Measurements from ENCODE around the gene WDR62.

The WDR62 gene

GRCh38 chr19:36142496-36142895 is 87.8 kb downstream of the WDR62 start:
- no peak for DNase-seq

GRCh38 chr19:36144624-36145023 is 89.9 kb downstream of the WDR62 start:
- no peak for DNase-seq

DNA sequence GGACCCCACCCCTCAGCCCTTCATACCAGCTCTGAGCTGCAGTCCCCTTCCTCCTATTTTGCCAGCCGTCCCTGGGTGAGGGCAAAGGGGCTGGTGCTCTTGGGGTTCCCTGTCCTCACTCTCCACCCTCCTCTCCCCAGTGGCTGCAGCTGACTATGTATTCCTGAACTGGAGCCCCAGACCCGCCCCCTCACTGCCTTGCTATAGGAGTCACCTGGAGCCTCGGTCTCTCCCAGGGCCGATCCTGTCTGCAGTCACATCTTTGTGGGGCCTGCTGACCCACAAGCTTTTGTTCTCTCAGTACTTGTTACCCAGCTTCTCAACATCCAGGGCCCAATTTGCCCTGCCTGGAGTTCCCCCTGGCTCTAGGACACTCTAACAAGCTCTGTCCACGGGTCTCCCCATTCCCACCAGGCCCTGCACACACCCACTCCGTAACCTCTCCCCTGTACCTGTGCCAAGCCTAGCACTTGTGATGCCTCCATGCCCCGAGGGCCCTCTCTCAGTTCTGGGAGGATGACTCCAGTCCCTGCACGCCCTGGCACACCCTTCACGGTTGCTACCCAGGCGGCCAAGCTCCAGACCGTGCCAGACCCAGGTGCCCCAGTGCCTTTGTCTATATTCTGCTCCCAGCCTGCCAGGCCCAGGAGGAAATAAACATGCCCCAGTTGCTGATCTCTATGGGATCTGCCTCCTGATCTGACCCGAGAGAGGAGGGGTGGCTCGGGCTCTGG is 95.1 kb downstream of the WDR62 start:
- no peak for DNase-seq

DNA sequence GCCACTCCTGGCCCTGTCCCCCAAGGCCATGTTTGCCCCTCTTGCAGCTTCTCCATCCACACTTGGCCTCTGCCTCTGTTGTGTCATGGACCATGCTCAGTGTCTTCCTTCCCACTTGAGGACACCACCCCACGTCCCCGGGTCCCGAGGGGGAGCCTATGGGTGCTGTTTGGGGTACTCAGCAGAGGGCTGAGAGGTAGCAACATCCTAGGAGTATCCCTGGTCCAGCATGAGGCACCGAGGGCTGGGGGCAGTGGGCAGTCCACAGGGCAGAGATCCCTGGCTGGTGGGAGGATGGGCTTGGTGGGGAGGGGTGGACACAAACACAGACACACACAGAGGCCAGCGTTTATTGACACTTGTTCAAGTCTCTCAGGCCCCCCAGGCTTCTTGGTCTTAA is 95.9 kb downstream of the WDR62 start:
- no peak for DNase-seq

- DNase-seq: no peak
Measured at GRCh38 chr19:36151144-36152018, 96.7 kb downstream of the WDR62 start.

GRCh38 chr19:36152019-36152351 is 97.3 kb downstream of the WDR62 start:
- DNase-seq: no peak

DNA sequence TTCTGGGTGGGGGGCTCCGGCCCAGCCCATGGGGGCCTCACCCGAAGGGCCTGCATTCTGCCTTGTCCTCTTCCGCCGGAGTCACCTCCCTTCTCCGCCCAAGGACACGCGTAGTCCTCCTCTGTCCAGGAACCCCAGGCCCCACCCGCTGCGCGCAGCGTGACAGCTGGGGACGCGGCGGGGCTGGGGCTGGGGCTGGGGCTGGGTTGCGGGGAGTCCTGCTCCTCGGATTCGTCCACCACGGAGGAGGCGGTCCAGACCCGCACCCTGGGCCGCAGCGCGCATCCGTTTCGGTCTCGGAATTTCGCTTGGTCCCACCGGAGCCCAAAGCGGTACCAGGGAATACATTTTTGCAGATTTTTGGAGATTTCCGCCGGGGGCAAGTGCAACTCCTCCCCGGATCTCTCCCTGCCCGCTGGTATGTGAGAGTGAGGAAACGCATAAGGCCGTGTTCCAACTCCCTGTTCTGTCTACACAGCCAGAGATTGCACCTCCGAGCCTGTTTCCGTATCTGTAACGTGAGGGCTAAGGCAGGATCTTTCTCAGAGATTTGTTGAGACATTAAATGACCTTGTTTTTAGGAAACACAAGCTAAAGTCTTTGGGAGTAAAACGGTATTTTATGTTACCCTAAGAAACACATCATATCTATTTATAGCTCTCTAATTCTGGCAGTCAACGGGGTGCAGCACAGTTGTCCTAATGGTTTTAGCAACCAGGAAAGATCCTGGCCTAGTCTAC is 97.8 kb downstream of the WDR62 start, which contains the start of gene COX7A1:
TSS of gene COX7A1 (minus strand) at position 96 of the 740 bp plus-strand sequence. CDS start at position 56, 40 bp downstream.
- DNase-seq: no peak

DNA sequence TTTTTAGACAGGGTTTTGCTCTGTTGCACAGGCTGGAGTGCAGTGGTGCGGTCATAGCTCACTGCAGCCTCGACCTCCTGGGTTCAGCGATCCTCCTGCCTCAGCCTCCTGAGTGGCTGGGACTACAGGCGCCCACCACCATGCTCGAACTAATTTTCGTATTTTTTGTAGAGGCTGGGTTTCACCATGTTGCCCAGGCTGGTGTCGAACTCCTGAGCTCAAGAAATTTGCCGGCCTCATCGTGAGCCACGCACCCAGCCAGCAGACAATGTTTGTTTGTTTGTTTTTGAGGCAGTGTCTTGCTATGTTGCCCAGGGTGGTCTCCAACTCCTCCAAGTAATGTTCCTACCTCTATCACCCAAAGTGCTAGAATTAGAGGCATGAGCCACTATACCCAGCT is 98.4 kb downstream of the WDR62 start:
- DNase-seq: no peak

Data from NCI-H1105 treated with DMSO at 0.1 percent for 48 hours (cell line).